Measurements from ENCODE around the gene SNAPC2. TPM values are rescaled to one million over a fixed set of nuclear protein-coding genes. Genes with fewer than 3 reads are reported as not detected.

Gene SNAPC2
- total RNA-seq, 4 donors from 2014 or later: 9.3 to 14.0 (median 11.5) TPM

GRCh38 chr19:7965259-7965841, 45.2 kb downstream of the SNAPC2 start:
- Histone ChIP-seq H3K27ac (no peak overlapping the region), H3K4me3 (replicated peaks in 1 of 3) (no peak overlapping the region), H3K36me3 (peaks cover 45 to 53% of the 10 kb centered on the region in 2 donors), H3K27me3 (no peaks in the 10 kb centered on the region), H3K4me1 (no peaks in the 10 kb centered on the region), H3K9me3 (no peaks in the 10 kb centered on the region)
- DNase-seq: no peak
- intact Hi-C loops (cut with DNase I): no loop called here
- TF ChIP-seq POLR2A (IDR thresholded peaks at IDR 0.05) (no peak), CTCF (IDR thresholded peaks at IDR 0.05) (no peak)
- WGBS, 2 donors: 88% methylated on average over 12 of the region's 12 CpGs

- Histone ChIP-seq H3K9me3 (no peaks in the 10 kb centered on the region), H3K4me3 (replicated peaks in 1 of 3) (no peak overlapping the region), H3K27me3 (no peaks in the 10 kb centered on the region), H3K4me1 (no peaks in the 10 kb centered on the region), H3K36me3 (peaks cover 45 to 51% of the 10 kb centered on the region in 2 donors), H3K27ac (no peak overlapping the region)
- TF ChIP-seq POLR2A (IDR thresholded peaks at IDR 0.05) (no peak), CTCF (IDR thresholded peaks at IDR 0.05) (no peak)
- intact Hi-C loops (cut with DNase I): no loop called here
- no peak for DNase-seq
- 93 to 95% methylated on average over 12 of the region's 12 CpGs for WGBS, 2 donors
Observed at GRCh38 chr19:7965921-7966665, 46.0 kb downstream of the SNAPC2 start.

GRCh38 chr19:7968008-7968795, 48.1 kb downstream of the SNAPC2 start:
- WGBS, 2 donors: 93 to 94% methylated on average over 6 to 15 of the region's 15 CpGs
- intact Hi-C loops (cut with DNase I): no loop called here
- DNase-seq: no peak
- no peaks in the 10 kb centered on the region for H3K4me1 ChIP-seq
- H3K9me3 ChIP-seq: no peaks in the 10 kb centered on the region
- TF ChIP-seq CTCF (IDR thresholded peaks at IDR 0.05) (no peak), POLR2A (IDR thresholded peaks at IDR 0.05) (no peak)
- no peak overlapping the region for H3K27ac ChIP-seq
- H3K4me3 ChIP-seq (replicated peaks in 1 of 3): no peak overlapping the region
- H3K27me3 ChIP-seq: no peaks in the 10 kb centered on the region
- H3K36me3 ChIP-seq: peaks cover 36 to 55% of the 10 kb centered on the region in 2 donors

GRCh38 chr19:7968796-7969554, 48.8 kb downstream of the SNAPC2 start:
- H3K27ac ChIP-seq: no peak overlapping the region
- H3K4me3 ChIP-seq (replicated peaks in 1 of 3): no peak overlapping the region
- H3K36me3 ChIP-seq: peaks cover 28 to 55% of the 10 kb centered on the region in 2 donors
- TF ChIP-seq CTCF (IDR thresholded peaks at IDR 0.05): no peak
- no peak for TF ChIP-seq POLR2A (IDR thresholded peaks at IDR 0.05)
- H3K9me3 ChIP-seq: no peaks in the 10 kb centered on the region
- intact Hi-C loops (cut with DNase I): no loop called here
- DNase-seq: no peak
- no peaks in the 10 kb centered on the region for H3K4me1 ChIP-seq
- no peaks in the 10 kb centered on the region for H3K27me3 ChIP-seq
- 91 to 96% methylated on average over 19 to 20 of the region's 20 CpGs for WGBS, 2 donors

Measured in thyroid gland (tissue), 4 donors.